Ramos (cell line): ENCODE results near the gene PPP2R2C.

Experiments used
- in situ Hi-C: fragments of 300-500 bp; cut with MboI; formaldehyde crosslinking; loops from one replicate; pipeline ENCODE4 v1.14.3; 2022; ENCODE audit warnings: low sequenced_read_pairs; ENCODE audit not compliant: unreplicated experiment

PPP2R2C gene

DNA sequence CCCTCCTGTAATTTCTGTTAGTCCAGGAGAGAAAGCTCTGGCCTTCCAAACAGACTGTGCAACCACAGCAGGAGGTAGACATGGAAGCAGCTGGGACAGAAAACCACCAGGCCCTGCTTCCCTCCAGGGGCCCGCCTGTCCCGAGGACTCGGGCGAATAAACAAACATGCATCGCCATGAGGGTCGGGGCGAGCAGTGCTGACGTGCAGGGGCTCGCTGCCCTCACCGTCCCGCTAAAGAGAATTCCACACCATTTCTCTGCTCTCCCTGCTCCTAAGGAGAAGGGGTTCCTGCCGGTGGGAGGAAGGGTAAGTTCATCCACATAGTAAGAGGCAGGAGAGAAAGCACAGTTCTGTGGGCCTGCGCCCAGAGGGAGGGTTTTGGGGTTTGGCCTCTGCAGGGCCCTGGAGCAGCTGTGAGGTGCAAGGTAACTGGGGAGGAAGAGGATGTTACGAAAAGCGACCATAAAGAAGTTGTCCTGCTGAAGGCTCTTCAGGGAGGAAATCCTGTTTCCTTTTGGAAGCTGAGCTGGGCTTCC lies 147.9 kb downstream of the PPP2R2C start:
- in situ Hi-C loops, result loop anchor here (10.0 kb wide), 1 partner anchor 330 kb away; no protein-coding TSS in a partner anchor

GRCh38 chr4:6322761-6323566 lies 149.4 kb downstream of the PPP2R2C start:
- in situ Hi-C loops, result loop anchor here (10.0 kb wide), 1 partner anchor 328 kb away; no protein-coding TSS in a partner anchor

- in situ Hi-C loops, result loop anchor here (10.0 kb wide), 1 partner anchor 327 kb away; no protein-coding TSS in a partner anchor
These were observed 150.2 kb downstream of the PPP2R2C start for GRCh38 chr4:6322067-6322760.

GRCh38 chr4:6321361-6321760 lies 151.1 kb downstream of the PPP2R2C start:
- in situ Hi-C loops, result loop anchor here (10.0 kb wide), 1 partner anchor 327 kb away; no protein-coding TSS in a partner anchor

GRCh38 chr4:6320663-6321062 lies 151.8 kb downstream of the PPP2R2C start:
- in situ Hi-C loops, result loop anchor here (10.0 kb wide), 1 partner anchor 326 kb away; no protein-coding TSS in a partner anchor

DNA sequence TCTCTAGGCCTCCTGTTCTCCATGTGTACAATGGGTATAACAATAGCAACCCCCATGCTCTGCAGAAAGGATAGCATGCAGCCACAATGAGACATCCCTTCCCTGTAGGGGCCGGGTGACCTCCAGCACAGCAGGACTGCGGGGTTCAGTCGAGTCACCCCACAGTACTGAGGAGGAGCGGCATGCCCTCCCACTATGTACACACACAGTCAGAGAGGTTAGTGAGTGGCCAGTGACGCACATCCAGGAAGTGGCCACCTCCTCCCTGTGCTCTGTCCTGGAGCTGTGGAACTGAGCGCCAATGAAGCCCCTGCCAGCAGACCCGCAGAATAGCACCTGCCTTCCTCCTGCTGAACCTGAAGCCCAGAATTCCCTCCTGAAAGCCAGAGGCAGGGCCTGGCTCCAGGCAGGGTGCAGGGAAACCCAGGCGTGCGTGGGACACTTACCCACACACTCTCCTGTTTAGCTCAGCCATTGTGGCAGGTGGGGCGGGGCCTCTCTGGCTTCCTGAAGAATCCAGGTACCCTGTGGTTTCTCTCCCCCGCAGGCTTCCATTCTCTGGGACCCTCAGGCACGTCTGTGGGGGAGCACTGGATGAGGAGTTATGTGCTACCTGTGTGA lies 152.8 kb downstream of the PPP2R2C start:
- in situ Hi-C loops, result loop anchor here (10.0 kb wide), 1 partner anchor 325 kb away; no protein-coding TSS in a partner anchor

DNA sequence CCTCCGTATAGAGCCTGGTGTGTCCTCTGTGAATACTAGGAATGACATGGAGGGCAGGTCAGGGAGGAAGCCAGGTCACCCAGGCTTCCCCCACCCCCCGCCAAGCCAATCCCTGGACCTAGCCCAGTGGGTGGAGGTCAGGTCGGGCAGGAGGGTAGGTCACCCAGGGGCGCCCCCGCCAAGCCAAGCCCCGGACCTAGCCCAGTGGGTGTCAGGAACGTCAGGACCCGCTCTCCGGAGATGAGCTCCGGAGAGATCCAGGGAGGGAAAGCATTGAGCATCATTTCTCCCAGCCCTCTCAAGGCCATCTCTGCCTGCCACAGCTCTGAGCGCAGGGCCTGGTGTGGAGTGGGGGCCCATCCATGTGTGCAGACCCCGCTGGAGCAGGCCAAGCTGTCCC lies 154.2 kb downstream of the PPP2R2C start:
- in situ Hi-C loops, result no loop called here

DNA sequence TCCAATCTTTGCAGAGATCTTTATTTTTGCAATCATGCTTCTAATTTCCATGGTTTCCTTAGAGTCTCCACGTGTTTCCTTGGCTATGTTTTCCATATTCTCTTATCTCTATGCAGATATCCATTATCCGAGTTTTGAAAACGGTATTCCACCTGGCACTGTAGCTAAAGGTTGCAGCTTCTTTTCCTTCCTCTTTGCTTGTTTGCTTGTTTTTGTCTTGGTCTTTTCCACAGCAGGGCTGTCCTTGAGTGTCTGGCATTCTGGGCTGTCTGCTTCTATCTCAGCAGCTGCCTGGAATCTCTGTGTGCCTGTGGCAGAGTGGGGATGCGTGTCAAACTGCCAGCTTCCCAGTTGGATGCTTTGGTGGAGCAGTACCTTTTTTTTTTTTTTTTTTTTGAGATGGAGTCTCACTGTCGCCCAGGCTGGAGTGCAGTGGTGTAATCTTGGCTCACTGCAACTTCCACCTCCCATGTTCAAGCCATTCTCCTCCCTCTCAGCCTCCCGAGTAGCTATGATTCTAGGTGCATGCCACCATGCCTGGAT lies 155.9 kb downstream of the PPP2R2C start:
- in situ Hi-C loops, result no loop called here

DNA sequence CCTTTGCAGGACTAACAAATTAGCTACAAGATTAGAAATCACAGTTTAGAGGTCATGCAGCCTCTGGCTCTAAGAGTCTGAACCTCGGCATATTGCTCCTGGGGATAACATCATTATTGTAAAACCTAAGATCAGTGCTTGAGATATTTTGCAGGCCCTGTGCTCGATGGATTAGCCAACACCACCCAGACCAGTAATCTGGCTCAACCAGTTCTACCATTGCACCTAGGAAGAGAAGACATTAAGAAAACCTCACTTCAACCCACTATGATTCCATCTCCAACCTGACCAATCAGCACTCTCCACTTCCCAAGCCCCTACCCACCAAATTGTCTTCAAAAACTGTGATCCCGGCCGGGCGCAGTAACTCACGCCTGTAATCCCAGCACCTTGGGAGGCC lies 159.2 kb downstream of the PPP2R2C start:
- in situ Hi-C loops, result no loop called here

DNA sequence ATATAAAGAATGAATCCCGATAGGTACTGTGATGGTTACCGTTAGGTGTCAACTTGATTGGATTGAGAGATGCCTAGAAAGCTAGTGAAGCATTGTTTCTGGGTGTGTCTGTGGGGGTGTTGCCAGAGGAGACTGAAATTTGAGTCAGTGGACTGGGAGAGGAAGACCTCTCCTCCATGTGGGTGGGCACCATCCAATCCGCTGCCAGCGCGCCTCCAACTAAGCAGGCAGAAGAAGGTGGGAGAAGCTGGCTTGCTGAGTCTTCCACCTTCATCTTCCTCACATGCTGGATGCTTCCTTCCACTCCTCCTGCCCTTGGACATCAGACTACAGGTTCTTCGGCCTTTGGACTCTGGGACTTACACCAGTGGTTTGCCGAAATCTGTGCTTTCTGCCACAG lies 162.6 kb downstream of the PPP2R2C start:
- in situ Hi-C loops, result no loop called here

GRCh38 chr4:6308899-6309643 lies 163.3 kb downstream of the PPP2R2C start:
- in situ Hi-C loops, result no loop called here

GRCh38 chr4:6307891-6308290 lies 164.5 kb downstream of the PPP2R2C start:
- in situ Hi-C loops, result no loop called here

- in situ Hi-C loops, result no loop called here
These were observed 165.2 kb downstream of the PPP2R2C start for GRCh38 chr4:6307230-6307629.

DNA sequence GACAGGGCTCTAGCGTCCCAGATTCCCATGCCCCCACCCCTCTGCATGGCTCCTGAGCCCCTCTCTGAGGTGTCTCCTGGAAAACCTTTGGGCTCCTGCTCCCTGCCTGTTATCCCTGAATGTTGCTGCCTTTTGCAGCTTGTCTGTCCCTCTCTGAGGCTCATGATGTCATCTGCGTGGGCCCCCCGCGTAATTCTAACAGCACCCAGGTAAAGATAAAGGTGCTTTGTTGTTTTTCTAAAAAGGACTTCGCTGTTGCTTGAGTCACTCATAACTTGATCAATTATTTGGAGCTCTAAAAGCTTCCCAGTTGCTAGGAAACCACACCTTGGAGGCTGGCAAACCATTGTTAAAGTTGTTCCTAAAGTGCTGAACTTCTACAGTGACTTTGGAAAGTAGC lies 166.1 kb downstream of the PPP2R2C start:
- in situ Hi-C loops, result no loop called here

- in situ Hi-C loops, result no loop called here
These were observed 168.5 kb downstream of the PPP2R2C start for GRCh38 chr4:6303943-6304342.

- in situ Hi-C loops, result no loop called here
These were observed 169.5 kb downstream of the PPP2R2C start for GRCh38 chr4:6302869-6303268.

GRCh38 chr4:6301732-6302442 lies 170.5 kb downstream of the PPP2R2C start:
- in situ Hi-C loops, result no loop called here

- in situ Hi-C loops, result no loop called here
These were observed 171.2 kb downstream of the PPP2R2C start for GRCh38 chr4:6301051-6301731.
